ENCODE measurements around the gene HNF4A.

- TF ChIP-seq NFRKB (IDR thresholded peaks at IDR 0.05) (no peak), BHLHE40 (IDR thresholded peaks at IDR 0.05; ENCODE audit: borderline replicate concordance) (no peak), TARDBP (IDR thresholded peaks at IDR 0.05) (no peak), L3MBTL2 (conservative IDR thresholded peaks at IDR 0.05) (no peak), HDGF (IDR thresholded peaks at IDR 0.05; ENCODE audit: borderline replicate concordance) (no peak)
Observed at GRCh38 chr20:44420497-44420896, 65.0 kb downstream of the HNF4A start.
